Astrocyte (in vitro differentiated cells and primary cell): ENCODE measurements around the gene PARP4.

Experiments used
- CTCF ChIP-seq: IDR thresholded peaks from 2 replicates; pipeline ENCODE4 v1.5.1; 2011; ENCODE audit warnings: low read depth, mild to moderate bottlenecking, inconsistent platforms, low read length, moderate library complexity; ENCODE audit not compliant: insufficient read depth
- EZH2 ChIP-seq: IDR thresholded peaks from 2 replicates; pipeline ENCODE4 v1.6.1; 2012; ENCODE audit warnings: mild to moderate bottlenecking, low read length, inconsistent platforms; ENCODE audit not compliant: insufficient read depth

GRCh38 chr13:24406524-24406923 is 106.1 kb downstream of the PARP4 start:
- TF ChIP-seq CTCF (no peak), EZH2 (no peak)
